Stomach (tissue), 4 donors: Measurements from ENCODE around the gene ARPC1B.

Source experiments
- EP300 ChIP-seq: sonication (generic); formaldehyde crosslinking; IDR thresholded peaks from one replicate; pipeline ENCODE4 v1.6.1; 2017; ENCODE audit warnings: antibody characterized with exemption
- POLR2A ChIP-seq, 4 donors: fragments of 450-650 bp; IDR thresholded peaks; one replicate each; pipeline ENCODE4 v1.6.1; 2016; ENCODE audit warnings: antibody characterized with exemption in 4 of 4, control low read depth in 2 of 4, mild to moderate bottlenecking in 1 of 4, moderate library complexity in 1 of 4
- POLR2AphosphoS5 ChIP-seq, 3 donors: sonication (generic); formaldehyde crosslinking; IDR thresholded peaks; one replicate each; pipeline ENCODE4 v1.6.1; 2016; ENCODE audit warnings: antibody characterized with exemption in 3 of 3
- TF ChIP-seq, protein P1 (sequence below), 7 experiments: fragments of 450-650 bp in 4 of 7; fragments of 200-600 bp in 3 of 7; sonication (generic) in 3 of 7; IDR thresholded peaks; one replicate each; pipeline ENCODE4 v1.5.1; 2016 to 2019; ENCODE audit warnings: antibody characterized with exemption in 7 of 7, control low read depth in 2 of 7, mild to moderate bottlenecking in 1 of 7

DNA sequence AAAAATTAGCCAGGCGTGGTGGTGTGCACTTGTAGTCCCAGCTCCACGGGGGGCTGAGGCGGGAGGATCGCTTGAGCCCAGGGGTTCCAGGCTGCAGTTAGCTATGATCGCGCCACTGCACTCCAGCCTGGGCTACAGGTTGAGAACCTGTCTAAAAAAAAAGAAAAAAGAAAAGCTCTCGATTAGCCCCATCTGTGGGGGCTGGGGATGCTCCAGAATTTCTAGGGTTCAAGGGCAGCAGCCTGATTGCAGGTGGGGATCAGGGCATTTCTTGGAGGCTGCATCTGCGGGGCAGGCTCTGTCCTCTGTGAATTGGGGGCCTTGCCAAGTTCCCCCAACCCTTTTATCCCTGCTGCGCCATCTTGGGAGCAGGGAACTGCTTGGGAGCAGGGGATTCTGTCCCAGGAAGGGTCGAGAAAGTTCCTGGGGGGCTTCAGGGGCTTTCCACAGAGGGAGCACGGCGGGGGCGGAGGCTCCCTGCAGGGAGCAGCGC, 49.5 kb upstream of the ARPC1B start:
- TF ChIP-seq POLR2A (IDR thresholded peaks at IDR 0.05) (no peak), EP300 (no peak), POLR2AphosphoS5 (IDR thresholded peaks at IDR 0.05) (no peak)
- TF ChIP-seq, protein P1, sequence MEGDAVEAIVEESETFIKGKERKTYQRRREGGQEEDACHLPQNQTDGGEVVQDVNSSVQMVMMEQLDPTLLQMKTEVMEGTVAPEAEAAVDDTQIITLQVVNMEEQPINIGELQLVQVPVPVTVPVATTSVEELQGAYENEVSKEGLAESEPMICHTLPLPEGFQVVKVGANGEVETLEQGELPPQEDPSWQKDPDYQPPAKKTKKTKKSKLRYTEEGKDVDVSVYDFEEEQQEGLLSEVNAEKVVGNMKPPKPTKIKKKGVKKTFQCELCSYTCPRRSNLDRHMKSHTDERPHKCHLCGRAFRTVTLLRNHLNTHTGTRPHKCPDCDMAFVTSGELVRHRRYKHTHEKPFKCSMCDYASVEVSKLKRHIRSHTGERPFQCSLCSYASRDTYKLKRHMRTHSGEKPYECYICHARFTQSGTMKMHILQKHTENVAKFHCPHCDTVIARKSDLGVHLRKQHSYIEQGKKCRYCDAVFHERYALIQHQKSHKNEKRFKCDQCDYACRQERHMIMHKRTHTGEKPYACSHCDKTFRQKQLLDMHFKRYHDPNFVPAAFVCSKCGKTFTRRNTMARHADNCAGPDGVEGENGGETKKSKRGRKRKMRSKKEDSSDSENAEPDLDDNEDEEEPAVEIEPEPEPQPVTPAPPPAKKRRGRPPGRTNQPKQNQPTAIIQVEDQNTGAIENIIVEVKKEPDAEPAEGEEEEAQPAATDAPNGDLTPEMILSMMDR (IDR thresholded peaks at IDR 0.05): no peak
